ENCODE data around the gene GSG1. TPM values are rescaled to one million over a fixed set of nuclear protein-coding genes. Genes with fewer than 3 reads are reported as not detected.

The GSG1 gene
- total RNA-seq, 2 donors from 2014 or later = not detected

DNA sequence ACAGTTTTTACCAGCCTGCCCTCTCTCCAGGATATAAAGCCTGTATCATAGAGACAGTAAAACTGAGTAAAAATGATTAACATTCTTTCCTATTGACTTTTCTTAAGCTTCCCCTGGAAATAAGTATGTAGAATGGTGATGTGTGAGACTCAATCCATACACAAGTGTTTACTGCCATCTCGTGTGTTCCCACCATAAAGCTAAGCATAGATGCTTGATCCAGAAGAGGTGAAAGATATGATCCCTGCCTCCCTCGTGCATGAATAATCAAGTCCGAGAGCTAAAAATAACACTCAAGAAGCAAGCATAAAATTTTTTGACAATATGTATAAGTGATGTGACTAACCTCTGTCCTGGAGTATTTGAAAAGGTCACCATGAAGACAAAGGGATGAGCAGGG is 16.9 kb upstream of the GSG1 start:
- DNase-seq = no peak
- no peaks in the 10 kb centered on the region for H3K36me3 ChIP-seq
- no peaks in the 10 kb centered on the region for H3K4me1 ChIP-seq
- H3K27ac ChIP-seq = no peak overlapping the region
- no peaks in the 10 kb centered on the region for H3K9me3 ChIP-seq
- intact Hi-C loops (cut with DNase I) = no loop called here
- no peaks in the 10 kb centered on the region for H3K27me3 ChIP-seq
- H3K4me3 ChIP-seq = no peak overlapping the region
- TF ChIP-seq, protein P1, sequence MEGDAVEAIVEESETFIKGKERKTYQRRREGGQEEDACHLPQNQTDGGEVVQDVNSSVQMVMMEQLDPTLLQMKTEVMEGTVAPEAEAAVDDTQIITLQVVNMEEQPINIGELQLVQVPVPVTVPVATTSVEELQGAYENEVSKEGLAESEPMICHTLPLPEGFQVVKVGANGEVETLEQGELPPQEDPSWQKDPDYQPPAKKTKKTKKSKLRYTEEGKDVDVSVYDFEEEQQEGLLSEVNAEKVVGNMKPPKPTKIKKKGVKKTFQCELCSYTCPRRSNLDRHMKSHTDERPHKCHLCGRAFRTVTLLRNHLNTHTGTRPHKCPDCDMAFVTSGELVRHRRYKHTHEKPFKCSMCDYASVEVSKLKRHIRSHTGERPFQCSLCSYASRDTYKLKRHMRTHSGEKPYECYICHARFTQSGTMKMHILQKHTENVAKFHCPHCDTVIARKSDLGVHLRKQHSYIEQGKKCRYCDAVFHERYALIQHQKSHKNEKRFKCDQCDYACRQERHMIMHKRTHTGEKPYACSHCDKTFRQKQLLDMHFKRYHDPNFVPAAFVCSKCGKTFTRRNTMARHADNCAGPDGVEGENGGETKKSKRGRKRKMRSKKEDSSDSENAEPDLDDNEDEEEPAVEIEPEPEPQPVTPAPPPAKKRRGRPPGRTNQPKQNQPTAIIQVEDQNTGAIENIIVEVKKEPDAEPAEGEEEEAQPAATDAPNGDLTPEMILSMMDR (IDR thresholded peaks at IDR 0.05) = no peak
- no peak overlapping the region for H3K9ac ChIP-seq (ENCODE audit: low read depth in 2 of 2, low read length in 2 of 2)

DNA sequence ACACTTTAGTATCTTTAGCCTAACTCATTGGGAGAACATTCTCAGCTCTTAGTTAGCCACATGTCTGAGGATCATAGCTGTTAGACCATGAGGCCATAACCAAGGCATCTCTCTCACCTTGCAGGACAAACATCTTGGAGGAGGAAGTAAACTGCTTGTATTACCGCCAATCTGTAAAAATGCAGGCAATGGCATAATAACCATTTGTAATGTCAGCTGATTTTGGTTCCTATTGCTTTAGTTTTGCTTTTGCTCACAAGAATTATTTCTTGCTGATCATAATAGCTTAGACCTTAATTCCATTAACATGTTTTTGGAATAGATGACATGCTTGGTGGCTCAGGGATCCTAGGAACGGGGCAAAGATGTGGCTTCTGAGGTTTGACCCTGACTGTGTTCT is 16.4 kb upstream of the GSG1 start:
- H3K27me3 ChIP-seq = no peaks in the 10 kb centered on the region
- no peaks in the 10 kb centered on the region for H3K9me3 ChIP-seq
- intact Hi-C loops (cut with DNase I) = no loop called here
- H3K9ac ChIP-seq (ENCODE audit: low read depth in 2 of 2, low read length in 2 of 2) = no peak overlapping the region
- no peak overlapping the region for H3K27ac ChIP-seq
- no peaks in the 10 kb centered on the region for H3K36me3 ChIP-seq
- TF ChIP-seq, protein P1 (IDR thresholded peaks at IDR 0.05) = no peak
- no peak overlapping the region for H3K4me3 ChIP-seq
- H3K4me1 ChIP-seq = no peaks in the 10 kb centered on the region
- no peak for DNase-seq

DNA sequence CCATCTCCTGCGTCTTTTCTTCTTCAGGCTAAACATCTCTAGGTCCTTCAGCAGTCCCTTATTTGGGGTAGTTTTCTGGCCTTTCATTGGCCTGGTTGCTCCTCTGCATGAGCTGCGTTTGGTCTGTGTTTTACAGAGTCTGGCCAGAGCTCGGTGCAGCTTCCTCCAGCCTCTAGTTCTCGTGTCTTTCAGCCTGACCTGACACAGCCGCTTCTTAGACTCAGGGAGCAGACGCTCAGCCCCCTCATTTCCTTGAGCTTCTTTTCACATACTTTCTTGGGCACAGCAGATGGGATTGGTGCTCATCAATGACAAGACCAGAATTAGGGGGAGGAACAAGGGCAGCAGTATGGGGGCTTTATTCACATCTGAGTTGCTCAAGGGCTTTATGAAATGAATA is 13.6 kb upstream of the GSG1 start:
- H3K4me1 ChIP-seq = no peaks in the 10 kb centered on the region
- H3K27me3 ChIP-seq = no peaks in the 10 kb centered on the region
- no peak overlapping the region for H3K9ac ChIP-seq (ENCODE audit: low read depth in 2 of 2, low read length in 2 of 2)
- no peak overlapping the region for H3K4me3 ChIP-seq
- no peak overlapping the region for H3K27ac ChIP-seq
- DNase-seq = no peak
- TF ChIP-seq, protein P1 (IDR thresholded peaks at IDR 0.05) = no peak
- intact Hi-C loops (cut with DNase I) = no loop called here
- H3K36me3 ChIP-seq = no peaks in the 10 kb centered on the region
- no peaks in the 10 kb centered on the region for H3K9me3 ChIP-seq

DNA sequence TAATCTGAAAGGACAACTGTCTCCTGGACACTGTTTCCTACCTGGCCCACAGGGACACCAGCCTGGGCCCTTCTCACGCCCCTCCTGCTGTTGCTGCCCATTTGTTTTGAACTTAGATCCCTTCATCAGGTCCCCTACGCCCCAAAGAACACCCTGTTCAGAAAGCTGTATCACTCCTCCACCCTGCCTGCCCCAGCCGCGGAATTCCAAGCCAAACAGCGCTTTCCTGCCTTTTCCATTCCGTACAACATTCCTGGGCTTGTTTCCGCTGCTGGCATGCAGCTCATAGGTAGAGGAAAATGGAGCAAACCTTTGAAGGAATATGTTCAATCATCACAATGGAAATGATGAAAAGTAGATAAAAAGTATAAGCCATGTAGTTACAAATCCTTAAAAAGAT is 12.8 kb upstream of the GSG1 start:
- Histone ChIP-seq H3K9ac (ENCODE audit: low read depth in 2 of 2, low read length in 2 of 2) (no peak overlapping the region), H3K27me3 (no peaks in the 10 kb centered on the region), H3K4me1 (no peaks in the 10 kb centered on the region), H3K4me3 (no peak overlapping the region), H3K9me3 (no peaks in the 10 kb centered on the region), H3K36me3 (no peaks in the 10 kb centered on the region), H3K27ac (no peak overlapping the region)
- intact Hi-C loops (cut with DNase I) = no loop called here
- TF ChIP-seq, protein P1 (IDR thresholded peaks at IDR 0.05) = no peak
- DNase-seq = no peak

DNA sequence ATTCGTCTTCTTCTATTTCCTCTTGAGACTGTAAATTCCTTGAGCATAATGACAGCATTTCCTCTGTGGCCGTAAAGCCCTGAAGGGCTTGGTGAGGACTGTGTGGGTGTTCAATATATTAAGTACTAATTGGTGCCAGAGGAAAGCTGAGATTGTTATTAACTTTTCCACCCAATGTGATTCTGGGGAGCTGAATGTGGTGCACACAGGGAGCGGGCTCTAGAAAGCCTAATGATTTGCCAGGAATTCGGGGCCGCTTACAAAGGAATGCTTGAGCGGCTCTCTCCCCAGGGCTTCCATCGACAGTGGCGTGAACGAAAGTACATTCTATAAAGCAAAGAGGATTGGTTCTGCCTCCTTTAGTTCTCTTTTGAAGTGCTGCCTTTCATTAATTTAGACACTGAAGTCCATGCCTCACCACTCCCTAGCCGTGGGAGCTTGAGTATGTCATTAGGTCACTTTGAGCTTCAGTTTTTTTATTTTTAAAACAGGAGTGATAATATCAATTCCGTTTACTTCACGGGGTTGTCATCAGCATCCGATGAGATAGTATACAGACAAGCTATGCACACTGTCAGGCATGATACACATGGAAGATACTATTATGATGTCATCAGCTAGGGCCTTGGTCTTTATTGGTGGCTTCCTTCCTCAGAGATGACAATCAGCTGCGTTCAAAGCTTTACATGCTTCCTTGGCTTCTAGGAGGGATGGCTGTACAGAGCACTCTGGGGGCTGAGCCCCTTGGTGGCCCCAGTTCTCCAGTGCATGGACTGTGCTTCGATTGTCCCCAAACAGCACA is 11.0 kb upstream of the GSG1 start:
- DNase-seq = no peak
- intact Hi-C loops (cut with DNase I) = no loop called here
- H3K9ac ChIP-seq (ENCODE audit: low read depth in 2 of 2, low read length in 2 of 2) = no peak overlapping the region
- no peaks in the 10 kb centered on the region for H3K27me3 ChIP-seq
- H3K27ac ChIP-seq = no peak overlapping the region
- TF ChIP-seq, protein P1 (IDR thresholded peaks at IDR 0.05) = no peak
- H3K9me3 ChIP-seq = no peaks in the 10 kb centered on the region
- H3K4me1 ChIP-seq = no peaks in the 10 kb centered on the region
- H3K36me3 ChIP-seq = no peaks in the 10 kb centered on the region
- H3K4me3 ChIP-seq = no peak overlapping the region

Data from colonic mucosa (tissue), 4 donors.